HG03103 (cell line): Measurements from ENCODE around the gene TMX3.

Experiments
- ATAC-seq: cut with Tn5 transposase; IDR thresholded peaks from one replicate; pipeline ENCODE4 v1.9.1; 2021; ENCODE audit warnings: low read depth; ENCODE audit not compliant: unreplicated experiment

TMX3 gene

DNA sequence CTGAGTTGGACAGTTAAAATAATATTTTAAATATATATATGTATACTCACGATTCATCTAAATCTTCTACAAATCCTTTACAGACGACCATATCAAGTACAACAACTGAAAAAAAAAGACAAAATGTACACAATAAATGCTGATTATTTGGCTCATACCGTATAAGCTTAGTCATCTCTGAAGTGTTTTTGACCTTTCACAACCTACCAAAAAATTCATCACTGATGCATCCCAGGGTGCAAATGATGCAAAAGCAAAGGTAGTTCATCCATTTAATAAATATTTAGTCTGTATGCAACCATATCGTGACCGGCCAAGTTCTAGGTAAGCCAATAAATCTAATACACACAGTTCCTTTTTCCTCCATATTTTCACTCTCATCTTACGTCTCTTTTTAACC is 1.1 kb downstream of the TMX3 start:
- ATAC-seq: no peak

DNA sequence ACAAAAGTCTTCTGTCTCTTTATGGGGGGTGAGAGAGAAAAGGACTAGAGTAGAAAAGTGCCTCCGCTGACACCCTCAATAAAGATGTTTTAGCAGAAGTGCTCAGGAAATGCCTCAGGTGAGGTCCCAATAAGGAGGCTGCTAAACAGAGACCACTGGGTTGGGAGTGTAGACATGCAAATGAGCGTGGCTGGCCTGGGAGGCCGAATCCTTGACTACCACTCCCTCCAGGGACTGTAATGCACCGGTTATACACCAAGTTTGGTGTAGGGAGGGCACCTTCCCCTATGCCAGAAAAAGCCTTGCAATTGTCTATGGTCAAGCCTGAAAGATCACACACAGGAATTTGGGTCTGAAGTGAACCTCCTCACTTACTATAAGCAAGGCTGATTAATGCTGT is 1.8 kb downstream of the TMX3 start:
- no peak for ATAC-seq

DNA sequence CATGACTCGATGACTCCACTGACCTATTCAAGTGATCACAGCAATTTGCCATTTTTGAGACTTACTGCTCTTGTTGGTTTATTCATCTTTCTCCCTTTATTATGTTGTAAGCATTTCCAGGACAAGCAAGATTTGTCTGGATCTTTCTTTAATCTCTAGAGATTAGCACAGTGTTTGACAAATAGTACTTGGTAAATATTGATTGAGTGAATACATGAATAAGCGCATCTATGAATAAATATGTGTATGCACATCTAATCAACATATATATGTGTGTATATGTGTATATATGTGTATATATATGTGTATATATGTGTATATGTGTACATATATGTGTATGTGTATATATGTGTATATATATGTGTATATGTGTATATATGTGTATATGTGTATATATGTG is 7.3 kb downstream of the TMX3 start:
- ATAC-seq: no peak

DNA sequence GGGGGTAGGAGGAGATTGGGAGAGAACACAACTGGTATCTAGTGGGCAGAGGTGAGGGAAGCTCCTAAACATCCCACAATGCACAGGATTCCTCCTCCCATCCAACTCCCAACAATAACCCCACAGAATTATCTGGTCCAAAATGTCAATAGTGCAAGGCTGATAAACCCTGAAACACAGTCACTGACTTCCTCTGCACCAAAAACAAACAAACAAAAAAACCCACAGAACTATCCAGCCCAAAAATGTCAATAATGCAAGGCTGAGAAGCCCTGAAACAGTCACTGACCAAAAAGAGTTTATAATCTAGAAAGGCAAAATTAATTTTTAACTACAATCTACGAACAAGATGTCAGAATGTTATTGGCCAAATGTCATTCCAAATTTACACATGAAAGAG is 9.8 kb downstream of the TMX3 start:
- no peak for ATAC-seq

DNA sequence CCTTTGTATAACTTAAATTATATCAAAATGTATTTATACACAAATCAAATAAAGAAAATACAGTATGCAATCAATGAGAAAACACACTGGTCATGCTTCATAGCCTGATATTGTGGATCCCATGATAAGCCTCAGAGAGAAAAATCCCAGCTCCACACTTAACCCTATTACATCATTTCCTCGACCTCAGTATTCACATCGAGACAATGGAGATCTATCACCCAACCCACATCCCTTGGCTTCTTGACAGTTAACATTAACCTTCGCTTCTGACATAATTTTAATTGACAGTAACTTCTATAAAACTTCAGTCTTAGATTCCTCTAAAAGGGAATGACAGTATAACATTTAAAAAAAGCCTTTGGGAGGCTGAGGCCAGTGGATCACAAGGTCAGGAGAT is 11.6 kb downstream of the TMX3 start:
- ATAC-seq: no peak

DNA sequence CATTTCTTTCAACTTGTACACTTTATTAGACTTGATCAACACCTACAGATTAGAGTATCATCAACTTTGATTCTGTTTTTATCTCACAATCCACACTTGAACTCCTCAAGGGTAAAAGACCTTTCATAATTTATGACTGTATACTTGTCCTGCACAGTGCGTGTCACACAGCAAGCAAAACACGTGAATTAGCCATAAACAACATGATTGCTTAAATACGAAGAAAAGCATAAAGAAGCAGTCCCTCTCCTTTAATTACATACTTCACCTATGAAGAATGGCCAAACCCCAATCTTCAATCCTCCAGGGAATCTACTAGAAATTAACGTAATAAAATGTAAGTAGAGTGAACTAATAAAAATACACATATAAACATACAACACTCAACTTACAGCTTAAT is 13.6 kb downstream of the TMX3 start:
- no peak for ATAC-seq

DNA sequence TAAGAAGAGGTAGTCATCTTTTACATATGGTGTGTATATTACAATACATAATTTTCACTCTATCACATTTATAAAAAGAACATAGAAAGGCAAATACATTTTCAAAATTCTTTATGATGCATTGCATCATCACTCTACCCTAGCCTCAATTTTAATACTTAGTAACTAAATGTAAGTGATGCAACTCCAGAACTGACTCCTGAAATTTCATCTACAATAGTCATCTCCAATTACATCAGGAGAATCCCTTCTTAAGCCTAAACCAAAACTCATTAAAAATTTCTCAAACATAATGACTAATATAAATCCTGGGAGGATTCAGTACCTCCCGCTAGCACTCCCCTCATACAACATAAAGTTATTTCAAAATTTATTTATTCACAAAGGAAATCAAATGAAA is 15.9 kb downstream of the TMX3 start:
- ATAC-seq: no peak

DNA sequence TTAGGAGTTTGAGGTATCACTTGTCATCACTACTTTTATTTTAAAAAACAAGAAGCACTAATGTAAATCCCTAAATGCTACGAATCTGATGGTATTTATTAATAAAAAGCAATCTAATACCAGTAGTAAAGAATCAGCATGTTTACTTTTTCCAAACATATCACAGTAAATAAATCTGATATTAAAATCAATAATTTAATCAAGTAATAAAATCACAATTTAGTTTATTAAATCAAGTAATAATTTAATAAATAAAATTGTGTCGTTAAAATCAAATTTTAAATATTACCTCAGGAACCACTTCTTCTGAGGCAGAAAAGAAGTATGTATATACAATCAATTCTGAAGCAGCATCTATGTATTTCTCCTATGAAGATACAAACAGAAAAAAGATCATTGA is 18.0 kb downstream of the TMX3 start:
- ATAC-seq: no peak

DNA sequence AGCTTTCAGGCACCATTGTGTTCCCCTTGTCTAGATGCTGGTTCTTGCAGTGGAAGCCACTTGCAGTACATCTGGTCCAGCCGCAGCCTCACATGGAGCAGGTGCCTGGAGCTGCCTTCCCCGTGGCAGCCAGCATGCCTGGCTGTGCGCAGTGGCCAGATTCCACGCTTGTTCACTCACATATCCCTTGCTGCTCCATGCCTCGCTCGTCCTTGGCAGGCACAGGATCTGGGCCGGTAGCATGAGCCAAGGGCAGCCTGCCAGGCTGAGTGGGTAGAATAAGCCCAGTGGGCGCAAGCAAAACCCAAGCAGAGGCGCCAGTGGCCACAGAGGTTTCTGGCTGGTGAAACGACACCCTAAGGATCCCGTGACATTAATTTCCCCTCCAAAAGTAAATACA is 20.6 kb downstream of the TMX3 start:
- ATAC-seq: no peak

DNA sequence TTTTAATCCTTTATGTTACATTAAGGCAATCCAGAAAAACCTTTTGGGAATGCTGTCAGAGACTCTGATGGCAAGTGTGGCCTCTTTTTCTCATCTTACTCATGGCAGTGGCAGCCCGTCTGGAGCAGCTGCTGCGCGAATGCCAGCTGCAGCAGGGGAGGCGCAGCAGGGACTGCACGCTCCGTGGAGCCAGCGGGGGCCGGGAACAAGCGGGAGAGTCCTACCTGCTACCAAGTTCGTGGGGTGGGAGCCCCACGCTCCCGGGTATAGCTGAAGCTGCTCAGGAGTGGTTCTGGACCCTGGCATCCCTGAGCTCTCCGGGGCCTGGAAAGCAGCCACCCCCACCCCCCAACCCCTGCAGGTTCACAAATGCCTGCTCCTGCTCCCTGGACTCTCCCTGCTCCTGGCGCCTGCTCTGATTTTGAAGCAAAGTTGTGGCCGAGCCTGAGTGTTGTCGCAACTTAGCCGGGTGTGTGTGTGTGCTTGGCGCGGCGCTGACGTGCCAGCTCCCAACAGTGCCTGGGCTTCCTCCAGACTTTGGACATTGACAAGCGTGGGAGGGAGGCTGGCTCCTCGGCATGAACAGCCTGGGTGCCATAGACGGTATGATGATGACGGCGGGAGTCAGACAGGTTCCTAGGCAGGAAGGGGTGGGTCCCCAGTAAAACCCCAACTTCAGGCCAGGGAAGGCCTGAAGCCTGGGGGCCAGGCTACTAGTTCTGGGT is 21.7 kb downstream of the TMX3 start:
- no peak for ATAC-seq

DNA sequence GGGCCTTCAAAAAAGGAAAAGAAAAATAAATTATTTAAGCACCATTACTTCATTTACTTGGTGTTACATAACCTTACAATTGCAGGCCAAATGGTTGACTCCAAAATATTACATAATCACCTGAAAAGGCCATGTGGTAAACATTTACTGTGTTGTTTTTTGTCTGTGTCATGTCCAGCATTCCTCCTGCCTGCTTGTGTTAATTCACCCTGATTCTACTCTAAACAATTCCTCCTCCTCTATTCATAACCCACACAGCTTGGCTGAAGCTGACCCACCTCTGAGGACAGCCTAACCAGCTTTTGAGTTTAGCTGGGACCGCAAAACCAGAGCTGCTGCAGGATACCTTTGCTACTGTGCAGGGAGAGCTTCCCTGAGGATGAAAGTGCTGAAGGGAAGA is 35.4 kb downstream of the TMX3 start:
- no peak for ATAC-seq

DNA sequence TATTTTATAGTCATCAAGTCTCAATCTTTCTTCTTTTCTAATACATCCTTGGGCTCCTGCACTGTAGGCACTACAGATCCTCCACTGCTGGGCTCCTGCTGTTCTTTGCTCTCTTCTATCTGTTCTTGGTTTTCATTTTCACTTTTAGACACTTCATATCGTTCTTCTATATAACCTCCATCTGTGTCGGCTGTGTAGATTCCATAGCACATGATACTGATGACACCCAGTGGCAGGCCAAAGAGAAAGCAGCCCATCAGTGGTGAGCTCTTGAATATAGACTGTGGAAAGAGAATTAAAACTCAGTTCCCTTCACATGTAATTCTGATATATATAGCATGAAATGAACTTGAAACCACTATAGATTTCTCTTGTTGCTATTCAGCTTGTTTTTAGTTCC is 38.0 kb downstream of the TMX3 start:
- peak; percentile 97 for ATAC-seq

DNA sequence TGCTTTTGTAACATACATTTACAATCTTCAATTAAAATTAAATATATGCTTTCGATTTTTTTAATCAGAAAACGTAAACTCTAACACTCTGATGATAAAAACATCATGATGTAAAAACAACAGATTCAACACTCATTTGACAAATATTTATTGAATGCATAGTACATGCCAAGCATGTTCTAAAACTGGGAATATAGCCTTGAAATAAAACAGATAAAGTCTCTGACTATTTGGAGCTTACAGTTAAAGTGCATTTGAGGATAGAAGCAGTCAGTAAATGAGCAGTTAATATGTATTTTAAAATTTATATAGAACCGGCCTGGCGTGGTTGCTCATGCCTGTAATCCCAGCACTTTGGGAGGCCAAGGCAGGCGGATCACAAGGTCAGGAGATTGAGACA is 47.8 kb downstream of the TMX3 start:
- no peak for ATAC-seq

DNA sequence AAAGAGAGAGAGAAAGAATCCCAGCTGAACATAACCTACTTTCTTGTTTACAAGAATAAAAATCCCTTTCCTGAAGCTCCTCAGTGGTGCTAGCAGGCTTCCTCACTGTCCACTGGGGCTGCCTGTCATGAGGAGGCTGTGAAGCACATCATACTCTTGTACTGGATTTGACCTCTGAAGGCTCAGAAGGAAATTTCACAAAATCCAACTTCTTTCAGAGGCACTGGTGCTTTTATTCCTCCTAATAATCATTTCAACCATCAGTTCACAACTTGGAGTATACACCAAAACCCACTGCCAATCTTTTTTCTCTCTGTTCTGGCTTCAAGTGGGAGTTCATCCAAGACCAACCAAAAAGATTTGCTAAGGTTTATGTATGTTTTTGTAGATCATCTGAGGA is 48.5 kb downstream of the TMX3 start:
- ATAC-seq: no peak

DNA sequence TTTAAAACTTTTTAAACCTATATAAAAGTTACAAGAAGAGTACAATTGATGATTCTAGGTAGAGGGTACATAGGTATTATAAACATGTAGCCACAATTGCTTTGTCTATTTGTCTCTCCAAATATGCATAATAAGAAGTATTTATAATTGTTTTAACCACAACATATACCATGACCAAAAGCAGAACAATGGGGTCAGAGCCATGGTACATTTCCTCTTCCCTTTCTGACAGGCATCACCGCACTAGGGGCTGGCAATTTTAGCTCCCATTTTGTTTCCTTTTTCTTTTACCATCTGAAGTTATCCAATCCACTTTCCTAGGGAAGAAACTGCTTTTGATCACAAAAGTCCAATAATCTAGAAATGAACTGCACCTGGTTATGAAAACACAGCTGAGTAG is 49.3 kb downstream of the TMX3 start:
- ATAC-seq: no peak

DNA sequence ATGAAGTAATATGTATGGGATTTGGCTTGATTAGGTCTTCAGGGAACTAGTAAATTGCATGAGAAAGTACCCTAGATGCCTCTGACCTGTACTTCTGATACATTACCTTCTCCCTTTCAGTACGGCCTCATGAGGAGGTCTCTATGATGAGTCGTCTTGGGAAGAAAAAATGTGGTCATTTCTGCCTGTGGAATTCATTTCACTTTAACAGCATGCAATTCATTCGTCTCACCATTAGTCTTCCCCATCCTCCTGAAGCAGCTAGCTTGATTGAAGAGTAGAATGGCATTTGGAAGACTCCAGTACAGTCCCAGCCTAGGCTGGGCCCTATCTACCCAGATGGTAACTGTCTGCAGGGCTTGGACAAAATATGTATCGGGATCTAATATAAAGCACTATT is 52.2 kb downstream of the TMX3 start:
- ATAC-seq: no peak

DNA sequence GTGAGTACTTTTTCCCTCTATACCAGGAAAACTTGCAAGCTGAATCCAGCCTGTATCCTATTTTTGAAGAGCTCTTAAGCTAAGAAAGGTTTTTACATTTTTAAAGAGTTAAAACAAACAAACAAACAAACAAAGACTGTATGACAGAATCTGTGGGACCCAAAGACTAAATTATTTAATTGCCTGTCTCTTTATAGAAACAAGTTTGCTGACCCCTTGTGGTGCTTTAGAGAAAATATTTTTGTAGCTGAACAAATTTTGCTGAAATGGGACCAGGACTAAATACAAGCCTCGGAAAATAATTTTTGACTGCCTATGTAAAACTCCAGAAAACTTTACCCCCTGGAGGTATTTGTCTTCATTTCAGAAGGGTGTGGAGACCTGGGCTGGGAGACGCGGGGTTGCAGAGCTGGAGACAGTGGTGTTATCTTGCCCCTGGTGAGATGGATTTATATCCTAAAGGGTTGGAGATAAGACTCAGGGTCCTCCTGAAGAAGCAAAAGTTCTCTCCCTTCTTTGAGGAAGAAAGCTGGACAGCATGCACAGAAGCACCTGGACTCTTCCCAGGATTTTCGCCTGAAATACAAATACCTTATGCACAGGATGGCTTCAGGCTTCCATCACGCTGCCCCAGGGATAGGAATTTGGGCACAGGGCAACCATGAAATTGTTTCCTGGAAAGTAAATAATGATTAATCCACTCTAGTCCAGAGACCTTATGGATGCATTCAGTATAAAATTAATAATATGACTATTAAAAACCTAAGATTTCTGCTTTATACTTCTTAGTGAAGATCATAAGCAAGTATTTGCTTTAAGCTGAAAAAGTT is 54.3 kb downstream of the TMX3 start:
- ATAC-seq: no peak

DNA sequence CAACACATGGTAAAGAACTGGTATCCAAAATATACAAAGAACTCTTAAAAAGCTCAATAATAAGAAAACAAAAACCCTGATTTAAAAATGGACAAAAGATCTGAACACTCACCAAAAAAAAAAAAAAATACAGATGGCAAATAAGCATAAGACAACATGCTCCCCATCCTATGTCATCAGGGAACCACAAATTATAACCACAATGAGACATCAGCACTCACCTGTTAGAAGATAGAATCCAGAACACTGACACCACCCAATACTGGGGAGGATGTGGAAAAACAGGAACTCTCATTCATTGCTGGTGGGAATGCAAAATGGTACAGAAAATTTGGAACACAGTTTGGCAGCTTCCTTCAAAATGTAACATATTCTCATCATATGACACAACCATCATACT is 66.7 kb downstream of the TMX3 start:
- ATAC-seq: no peak

DNA sequence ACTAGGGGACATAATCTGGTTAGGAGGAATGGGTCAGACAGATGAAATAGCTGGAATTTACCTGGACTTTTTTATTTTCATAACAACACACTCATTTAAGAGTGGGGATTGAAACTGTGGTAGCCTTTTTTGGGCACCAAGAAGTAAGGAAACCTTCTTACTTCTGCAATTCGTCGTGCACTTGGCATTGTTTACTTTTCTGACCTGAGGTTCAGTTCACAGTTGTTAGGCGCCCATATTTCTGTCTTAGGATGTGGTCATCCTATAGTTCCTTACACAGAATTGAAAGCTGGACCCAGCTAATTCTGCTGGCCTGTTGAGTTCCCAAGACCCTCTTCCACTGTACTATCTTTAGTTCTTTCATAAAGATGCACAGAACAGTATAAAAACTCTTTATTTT is 72.9 kb downstream of the TMX3 start:
- no peak for ATAC-seq

DNA sequence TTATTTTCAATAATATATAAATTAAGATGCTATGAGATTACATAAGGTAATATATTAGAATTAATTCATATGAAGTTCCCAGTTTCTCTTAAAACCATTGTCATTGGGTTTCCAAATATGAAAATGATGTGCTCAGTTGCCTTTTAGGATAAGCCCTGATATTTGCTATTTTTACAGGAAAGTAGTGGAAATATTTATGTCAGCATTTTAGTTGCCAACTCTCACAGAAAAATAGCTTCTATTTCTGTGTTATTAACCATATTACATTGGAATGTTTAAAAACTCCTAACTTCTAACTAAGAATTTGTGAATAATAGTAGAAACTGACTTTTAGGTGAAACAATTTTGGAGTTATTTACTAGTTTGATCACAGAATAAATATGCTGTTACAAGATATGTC is 74.0 kb downstream of the TMX3 start:
- no peak for ATAC-seq

DNA sequence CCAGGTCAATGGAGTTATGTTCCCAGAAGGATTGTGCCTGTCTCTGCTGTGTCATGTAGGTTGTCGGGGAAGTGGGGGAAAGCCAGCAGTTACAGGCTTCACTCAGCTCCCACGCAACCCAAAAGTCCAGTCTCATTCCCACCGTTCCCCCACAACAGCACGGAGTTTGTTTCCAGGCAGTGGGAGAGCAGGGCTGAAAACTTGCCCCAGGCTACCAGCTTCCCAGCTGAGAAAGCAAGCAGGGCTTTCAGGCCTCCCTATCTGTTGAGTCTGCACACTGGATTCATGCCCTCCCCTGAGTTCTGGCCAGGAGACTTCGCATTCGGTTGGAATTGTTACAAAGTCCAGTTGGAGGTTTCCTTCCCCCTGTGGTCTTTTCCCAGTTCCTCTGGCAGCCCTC is 76.3 kb downstream of the TMX3 start:
- no peak for ATAC-seq

DNA sequence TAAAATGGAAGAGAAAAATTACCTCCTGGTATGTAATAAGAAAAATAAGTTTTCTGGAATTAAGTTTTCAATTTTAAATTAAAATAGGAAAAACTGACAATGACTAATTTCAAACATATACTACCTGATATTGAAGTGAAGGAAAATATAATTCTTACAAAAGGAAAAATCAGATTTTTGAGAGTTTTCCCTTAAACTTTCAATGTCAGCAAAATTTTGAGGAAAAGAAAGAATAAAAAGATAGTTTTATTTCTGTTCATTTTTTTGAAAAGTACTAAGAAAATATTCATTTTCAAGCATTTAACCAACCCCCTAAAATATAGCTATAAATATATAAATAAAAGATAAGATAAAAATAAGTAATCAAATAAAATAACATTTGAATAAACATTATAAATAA is 87.1 kb downstream of the TMX3 start:
- ATAC-seq: no peak
